Measurements from ENCODE around the gene ATP2A2.
"Not testable (repeated sequence)": the region's sequence is repeated elsewhere in the genome, so short reads cannot be mapped to it uniquely, and the experiment has no call there.

The ATP2A2 gene

DNA sequence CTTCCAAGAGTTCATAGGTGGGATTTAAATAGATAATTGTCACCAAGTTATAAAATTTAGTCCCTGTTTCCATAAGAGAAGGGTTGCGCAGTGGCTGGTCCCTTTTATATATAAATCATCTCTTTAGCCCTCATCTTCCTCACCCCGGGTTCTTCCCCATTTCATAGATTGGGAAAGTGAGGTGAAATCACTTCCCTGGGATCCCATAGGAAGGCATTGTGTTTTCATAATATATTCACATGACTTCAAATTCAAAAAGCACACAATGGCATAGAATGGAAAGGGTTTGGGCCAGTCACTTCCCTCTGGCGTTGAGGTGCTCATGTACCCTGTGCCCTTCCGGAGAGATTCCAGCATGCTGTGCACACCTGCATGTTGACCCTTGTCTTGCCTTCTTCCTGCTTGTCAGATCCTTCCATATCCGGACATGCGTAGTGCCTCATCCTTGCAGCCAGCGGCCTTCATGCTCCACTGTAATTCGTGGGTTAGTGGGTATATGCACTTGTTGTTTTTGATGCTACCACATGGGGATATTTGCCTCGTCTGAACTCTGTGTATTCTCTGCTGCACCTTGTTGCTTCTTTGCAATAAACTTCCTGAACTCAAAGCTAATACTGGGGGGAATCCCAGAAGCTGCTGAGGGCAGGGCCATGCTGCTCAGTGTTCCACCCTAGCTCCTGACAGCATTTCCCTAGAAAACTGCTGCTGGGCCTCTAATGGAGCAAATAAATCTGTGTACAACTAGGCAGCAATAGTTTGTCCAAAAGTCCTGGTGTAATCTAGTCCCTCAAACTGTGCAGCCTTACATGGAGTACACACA, 62.9 kb downstream of the ATP2A2 start:
- no peak for DNase-seq

GRCh38 chr12:110344657-110345056, 63.6 kb downstream of the ATP2A2 start:
- no peak for DNase-seq

DNA sequence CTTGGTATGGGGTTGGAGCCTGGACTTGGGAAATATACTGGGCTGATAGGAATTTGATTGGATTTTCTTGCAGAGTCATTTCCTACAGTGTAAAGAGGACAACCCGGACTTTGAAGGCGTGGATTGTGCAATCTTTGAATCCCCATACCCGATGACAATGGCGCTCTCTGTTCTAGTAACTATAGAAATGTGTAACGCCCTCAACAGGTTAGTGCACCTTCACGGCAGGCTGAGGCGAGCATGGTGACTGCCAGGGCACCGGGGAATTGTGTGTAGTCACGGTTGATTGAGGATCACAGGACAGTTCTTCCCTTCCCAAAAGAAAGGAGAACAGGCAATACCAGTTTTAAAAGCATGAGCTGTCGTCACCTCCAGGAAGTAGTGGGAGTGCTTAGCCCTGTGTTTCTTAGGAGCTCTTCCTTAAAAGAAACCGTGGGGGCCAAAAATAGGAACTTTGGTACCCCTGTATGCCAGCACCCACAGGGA, 64.2 kb downstream of the ATP2A2 start:
- no peak for DNase-seq

DNA sequence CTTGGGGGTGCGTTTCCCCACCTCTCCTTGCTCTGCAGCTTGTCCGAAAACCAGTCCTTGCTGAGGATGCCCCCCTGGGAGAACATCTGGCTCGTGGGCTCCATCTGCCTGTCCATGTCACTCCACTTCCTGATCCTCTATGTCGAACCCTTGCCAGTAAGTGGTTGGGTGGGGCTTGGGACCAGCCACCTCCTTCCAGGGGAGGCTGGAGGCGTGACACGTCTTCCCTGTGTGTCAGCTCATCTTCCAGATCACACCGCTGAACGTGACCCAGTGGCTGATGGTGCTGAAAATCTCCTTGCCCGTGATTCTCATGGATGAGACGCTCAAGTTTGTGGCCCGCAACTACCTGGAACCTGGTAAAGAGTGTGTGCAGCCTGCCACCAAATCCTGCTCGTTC, 64.9 kb downstream of the ATP2A2 start:
- no peak for DNase-seq

GRCh38 chr12:110347767-110348166, 66.7 kb downstream of the ATP2A2 start:
- DNase-seq, result no peak

DNA sequence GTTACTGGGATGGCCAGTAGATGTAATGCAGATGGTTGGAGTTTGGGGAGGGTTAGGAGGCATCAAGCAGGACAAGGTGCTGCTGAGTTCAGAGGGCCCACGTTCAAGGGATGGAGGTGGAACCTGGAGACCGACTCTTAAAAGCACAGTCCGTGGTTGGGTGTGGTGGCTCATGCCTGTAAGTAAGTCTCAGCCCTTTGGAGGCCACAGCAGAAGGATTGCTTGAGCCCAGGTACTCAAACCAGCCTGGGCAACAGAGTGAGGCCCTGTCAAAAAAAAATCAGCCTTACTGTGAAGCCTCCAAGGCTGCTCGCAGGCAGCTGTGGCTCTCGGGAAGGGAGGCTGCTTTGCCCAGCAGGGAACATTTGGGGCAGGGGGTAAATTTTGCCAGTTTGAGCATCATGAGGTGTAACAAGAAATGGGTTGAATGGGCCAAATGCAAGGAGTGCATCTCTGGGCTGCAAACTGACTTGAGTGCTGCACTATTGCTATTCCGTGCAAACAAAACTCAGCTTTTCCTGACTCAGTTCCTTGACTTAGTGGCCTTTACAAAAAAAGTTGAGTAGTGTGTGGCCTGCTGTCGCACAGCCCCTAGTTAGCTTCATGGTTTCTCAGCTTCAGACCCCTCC, 67.5 kb downstream of the ATP2A2 start:
- no peak for DNase-seq

DNA sequence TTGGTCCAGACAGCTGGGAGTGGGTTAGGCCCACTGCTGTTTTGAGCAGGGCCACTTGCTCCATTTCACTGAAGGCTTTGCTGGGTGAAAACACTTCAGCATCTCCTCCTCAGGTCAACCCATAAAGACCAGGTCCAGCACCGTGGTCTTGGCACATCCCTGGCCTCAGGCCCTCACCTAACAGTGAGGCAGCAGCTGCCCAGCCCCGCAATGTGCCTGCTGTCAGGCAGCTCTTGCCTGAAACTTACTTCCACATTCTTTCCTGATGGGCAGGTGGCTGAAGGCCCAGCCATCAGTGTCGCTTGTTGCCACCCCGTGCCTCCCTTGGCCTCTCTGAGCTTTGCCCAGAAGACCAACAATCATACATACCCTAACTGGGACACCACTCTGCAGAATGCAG, 68.0 kb downstream of the ATP2A2 start:
- no peak for DNase-seq

DNA sequence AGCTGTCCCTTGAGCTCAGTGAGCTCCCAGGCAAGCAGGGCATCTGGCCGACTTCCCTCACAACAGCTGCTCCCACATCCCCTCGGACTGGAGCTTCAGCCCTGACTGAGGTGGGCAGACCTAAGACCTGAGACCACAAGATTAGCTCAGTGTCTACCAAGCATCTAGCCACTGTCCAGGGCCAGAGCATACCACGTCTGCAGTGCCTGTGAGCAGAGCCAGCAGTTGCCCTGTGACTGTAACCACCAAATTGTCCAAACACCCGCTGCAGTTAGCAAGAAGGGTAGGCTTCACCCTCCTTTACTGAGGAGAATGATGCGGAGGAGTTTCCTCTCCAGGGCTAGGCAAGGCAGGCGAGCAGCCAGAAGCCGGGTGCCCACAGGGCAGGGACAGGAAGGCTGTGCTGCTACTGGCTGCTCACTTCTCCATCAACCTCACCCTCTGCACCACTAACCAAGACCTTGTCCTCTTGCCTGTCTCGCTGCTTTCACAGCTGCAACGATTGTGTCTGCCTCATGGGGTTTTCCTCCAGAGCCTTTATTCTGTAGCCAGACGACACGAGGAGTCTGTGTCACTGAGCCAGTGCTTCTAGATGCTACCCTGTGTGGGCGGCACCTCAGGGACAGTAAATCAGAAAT, 68.6 kb downstream of the ATP2A2 start:
- no peak for DNase-seq

DNA sequence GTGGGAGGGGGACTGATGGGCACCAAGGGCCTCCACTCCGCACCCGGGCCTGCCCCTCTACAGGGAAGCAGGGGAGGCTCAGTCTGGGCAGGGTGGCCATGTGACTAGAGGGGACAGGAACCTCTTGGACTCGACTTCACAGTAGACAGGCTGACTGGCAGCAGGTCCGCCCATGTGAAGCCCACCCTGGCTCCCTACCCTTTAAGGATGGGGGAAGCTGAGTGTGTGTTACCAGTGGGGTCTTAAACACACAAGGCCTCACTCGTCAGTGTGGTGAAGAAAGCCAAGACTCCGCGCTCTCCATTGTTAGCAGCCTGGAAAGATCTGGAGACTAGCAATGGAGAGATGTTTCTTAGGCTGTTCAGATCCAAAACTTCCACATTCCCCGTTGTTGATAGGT, 70.1 kb downstream of the ATP2A2 start:
- DNase-seq, result no peak

- no peak for DNase-seq
Observed at GRCh38 chr12:110352401-110352800, 71.4 kb downstream of the ATP2A2 start.

DNA sequence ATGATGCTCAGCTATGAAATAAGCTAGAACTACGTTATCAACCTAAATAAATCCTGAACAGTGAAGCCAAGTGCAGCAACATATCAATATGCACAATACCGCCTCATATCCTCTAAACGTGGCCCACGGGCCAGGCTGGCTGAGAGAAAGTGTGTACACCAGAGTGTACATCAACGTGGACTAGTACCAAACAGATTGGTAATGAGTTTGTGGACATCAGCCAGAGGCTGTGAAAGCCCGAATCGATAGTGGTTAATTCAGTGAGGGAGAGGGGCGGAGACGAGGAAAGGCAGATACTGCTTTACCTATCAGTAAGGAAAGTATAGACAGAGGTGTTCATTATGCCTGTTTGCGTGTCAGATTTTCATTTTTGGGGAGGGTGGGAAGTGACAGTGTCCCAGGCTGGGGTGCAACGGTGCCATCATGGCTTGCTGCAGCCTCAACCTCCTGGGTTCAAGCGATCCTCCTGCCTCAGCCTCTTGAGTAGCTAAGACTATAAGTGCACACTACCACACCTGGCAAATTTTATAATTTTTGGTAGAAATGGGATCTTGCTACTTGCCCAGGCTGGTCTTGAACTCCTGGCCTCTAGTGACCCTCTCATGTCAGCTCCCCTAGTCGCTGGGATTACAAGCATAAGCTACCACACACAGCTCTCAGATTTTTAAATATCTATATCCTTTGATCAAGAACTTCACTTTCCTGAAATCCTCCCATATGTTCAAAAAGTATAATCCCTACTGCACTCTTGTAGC, 72.3 kb downstream of the ATP2A2 start:
- no peak for DNase-seq

DNA sequence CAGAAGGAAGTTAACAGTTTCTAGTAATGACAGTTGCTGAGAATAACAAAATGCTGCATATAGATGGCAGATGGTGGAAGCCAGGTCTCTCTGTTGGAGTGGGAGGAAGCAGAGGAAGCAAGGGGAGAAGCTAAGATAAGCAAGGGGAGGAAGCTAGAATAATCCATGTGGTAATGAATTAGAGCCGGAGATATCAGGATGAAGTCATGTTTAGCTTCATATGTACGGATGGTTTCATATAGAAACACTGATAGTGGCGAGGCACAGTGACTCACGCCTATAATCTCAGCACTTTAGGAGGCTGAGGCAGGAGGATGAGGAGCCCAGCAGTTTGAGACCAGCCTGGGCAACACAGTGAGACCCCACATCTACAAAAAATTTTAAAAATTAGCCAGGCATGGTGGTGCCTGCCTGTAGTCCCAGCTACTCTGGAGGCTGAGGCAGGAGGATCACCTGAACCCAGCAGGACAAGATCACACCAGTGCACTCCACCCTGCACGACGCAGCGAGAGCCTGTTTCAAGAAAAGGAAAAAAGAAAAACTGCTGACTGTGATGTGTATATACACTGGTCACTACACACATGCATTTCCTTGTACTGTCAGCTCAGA, 73.2 kb downstream of the ATP2A2 start:
- DNase-seq, result no peak

DNA sequence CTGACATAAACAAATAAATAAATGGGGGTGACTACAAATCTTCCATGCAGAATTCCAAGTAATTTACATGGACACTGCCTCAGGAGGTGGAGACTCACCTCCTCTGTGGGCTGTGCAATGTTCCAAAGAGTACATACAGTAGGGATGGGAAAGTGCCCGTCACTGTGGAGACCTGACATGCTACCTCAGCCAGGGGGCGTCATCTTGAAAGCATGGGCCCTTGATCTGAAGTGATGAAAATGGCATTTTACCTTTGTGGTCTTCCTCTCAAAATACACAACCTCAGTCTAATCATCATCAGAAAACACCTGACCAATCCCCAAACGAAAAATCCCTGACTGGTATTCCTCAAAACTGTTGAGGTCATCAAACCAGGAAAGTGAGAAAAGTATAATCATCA, 74.0 kb downstream of the ATP2A2 start:
- DNase-seq, result no peak

- DNase-seq, result not testable (repeated sequence)
Observed at GRCh38 chr12:110358384-110359097, 77.5 kb downstream of the ATP2A2 start.

DNA sequence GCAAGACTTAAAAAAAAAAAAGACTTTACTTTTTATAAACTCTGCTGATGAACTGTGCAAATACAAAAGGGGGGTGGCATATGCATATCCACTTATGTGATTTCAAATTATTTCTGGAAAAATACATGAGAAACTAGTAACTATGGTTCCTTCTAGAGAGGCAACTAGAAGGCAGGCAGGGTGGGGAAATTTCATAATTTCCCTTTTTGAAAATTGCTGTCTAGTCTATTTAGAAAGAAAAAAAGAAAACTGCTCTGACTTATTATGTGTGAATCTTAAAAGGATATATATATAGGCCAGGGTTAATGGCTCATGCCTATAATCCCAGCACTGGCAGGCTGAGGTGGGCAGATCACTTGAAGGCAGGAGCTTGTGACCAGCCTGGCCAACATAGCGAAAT, 80.2 kb downstream of the ATP2A2 start:
- no peak for DNase-seq

GRCh38 chr12:110365489-110366320, 84.7 kb downstream of the ATP2A2 start:
- DNase-seq, result no peak

DNA sequence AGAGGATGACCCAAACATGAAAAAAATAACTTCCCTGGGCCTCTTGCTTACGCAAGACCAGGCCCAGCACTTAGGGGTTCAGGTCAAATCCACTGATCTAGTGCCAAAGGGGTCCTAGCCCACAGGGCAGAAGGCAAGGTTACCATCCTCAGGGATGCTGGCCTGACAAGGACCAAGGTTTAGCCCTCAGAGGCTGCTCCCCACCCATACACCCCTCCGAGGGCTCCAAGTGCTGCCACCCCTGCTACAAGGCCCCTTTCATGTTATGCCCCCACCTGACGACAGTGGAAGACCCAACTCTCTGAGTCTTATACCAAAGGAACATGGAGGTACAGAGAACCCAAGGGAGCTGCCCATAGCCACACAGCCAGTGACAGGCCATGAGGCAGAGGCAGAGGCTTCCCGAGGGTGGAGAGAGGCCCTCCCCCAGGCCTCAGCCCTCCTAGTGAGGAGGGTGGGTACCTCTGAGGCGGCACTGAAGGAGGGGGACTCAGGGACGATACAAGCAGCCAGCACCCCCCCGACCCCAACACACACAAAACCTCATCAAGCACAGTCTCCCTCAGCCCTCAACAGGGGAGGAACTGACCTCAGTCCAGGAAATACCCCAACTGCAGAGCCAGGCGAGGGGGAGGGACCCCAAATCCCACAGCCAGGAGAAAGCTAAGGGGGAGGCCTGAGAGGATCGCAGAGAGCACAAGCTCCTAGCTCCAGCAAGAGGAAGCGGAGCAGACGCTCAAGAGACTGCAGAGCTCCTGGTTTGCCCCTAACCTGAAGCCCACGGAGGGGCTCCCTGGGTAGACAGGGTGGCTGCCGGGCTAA, 85.5 kb downstream of the ATP2A2 start:
- DNase-seq, result no peak

DNA sequence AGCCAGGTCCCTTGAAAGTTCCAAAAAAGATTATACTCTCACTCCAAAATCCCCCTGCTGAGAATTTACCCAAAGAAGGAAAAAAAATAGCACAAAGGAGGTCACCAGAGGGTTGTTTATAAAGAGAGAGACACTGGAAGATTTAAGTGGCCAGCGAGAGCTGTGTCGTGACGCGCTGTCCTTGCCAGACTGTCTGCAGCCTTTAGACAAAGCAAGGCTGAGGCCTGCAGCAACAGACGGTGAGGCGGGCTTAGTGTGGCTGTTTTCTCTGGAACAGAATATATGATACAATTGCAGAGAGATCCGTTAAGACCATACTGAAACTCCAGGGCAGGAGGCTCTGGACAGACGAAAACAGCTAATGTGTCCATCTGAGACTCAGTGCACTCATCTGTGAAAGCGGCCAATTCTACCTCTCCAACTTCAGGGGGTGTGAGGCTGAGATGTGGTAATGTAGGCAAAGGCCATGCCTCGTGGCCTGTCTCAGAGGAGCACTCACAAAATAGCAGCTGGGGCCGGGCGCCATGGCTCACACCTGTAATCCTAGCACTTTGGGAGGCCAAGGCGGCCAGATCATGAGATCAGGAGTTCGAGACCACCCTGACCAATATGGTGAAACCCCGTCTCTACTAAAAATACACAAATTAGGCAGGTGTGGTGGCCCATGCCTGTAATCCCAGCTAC, 86.3 kb downstream of the ATP2A2 start:
- DNase-seq, result no peak

GRCh38 chr12:110369992-110370391, 88.9 kb downstream of the ATP2A2 start:
- DNase-seq, result no peak

Measured in NCI-H2081 treated with DMSO at 0.1 percent for 48 hours (cell line).